ENCODE measurements around the gene TSHZ2.
"Not testable (repeated sequence)": the region's sequence is repeated elsewhere in the genome, so short reads cannot be mapped to it uniquely, and the experiment has no call there.

TSHZ2 gene

GRCh38 chr20:53399592-53400335 is 427.6 kb downstream of the TSHZ2 start:
- DNase-seq = no peak

DNA sequence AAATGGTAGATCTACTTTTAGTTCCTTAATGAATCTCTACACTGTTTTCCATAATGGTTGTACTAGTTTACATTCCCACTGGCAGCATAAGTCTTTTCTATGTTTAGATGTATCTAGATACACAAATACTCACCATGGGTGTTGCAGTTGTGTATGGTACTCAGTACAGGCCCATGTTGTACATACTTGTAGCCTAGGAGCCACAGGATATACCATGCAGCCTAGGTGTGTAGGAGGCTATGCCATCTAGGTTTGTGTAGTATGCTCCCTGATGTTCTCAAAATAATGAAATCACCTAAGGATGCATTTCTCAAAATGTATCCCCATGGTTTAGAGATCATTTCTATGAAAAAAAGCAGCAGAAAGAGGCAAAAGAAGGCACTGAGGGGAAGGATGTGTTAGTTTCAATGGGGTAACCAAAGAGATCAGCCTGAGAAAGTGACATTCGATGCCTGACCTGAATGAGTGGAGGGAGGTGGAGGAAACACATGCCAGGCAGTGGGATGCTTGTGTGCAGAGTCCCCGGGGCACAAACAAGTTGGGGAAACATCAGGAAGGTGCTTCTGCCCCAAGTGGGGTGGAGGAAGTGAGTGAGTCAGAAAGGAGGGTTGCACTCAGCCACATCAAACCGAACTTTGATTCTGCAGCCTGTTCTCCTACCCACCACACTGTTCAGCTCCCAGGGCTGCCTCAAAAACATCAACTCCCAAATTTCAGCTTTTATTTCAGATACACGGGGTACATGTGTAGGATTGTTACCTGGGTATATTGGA is 430.3 kb downstream of the TSHZ2 start:
- DNase-seq = no peak

DNA sequence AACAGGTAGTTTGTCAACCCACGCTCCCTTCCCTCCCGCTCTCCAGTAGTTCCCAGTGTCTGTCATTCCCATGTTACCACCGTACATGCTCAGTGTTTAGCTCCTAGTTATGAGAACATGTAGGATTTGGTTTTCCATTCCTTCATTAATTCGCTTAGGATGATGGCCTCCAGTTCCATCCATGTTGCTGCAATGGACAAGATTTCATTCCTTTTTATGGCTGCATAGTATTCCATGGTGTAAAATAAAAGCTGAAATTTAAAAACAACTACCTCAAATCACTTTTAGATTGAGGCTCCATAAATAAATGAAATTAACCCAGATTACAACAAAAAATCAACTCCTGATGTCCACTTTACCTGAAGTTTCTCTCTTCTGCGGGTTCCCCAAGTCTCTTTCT is 430.9 kb downstream of the TSHZ2 start:
- DNase-seq = no peak

- no peak for DNase-seq
Measured at GRCh38 chr20:53405139-53405538, 433.0 kb downstream of the TSHZ2 start.

GRCh38 chr20:53406580-53406979 is 434.4 kb downstream of the TSHZ2 start:
- DNase-seq = no peak

- no peak for DNase-seq
Measured at GRCh38 chr20:53408691-53409446, 436.7 kb downstream of the TSHZ2 start.

DNA sequence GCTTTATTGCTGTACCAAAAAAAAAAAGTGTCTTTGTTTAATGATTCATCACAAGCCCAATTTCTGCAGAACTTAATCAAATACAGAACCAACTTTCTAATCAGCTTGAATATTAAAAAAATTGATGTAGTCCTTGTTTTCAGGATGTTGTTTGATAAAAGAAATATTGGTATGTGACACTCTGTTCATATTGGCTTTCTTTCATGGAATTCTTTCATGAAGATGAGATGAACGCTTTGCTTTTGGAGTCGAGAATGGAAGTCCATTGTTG is 437.2 kb downstream of the TSHZ2 start:
- DNase-seq = no peak

GRCh38 chr20:53411129-53411528 is 439.0 kb downstream of the TSHZ2 start:
- DNase-seq = no peak

DNA sequence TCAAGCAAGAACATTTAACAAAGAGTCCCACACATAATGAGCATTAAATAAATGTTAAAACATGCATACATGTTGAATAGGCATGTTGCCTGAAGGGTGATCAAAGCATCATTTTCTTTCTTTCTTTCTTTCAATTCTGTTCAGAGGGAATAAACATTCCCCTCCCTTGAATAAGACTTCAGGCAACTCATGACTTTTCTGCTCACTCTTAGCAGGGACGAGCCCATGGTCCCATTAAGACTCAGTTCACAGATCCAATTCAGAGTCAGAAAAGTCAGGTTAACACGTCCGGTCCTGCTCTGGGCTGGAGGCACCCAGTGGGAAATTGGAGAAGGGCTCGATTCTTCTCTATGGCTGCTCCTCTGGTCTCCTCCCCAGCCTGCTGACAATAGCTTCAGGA is 439.7 kb downstream of the TSHZ2 start:
- DNase-seq = no peak

- no peak for DNase-seq
Measured at GRCh38 chr20:53412577-53413185, 440.5 kb downstream of the TSHZ2 start.

DNA sequence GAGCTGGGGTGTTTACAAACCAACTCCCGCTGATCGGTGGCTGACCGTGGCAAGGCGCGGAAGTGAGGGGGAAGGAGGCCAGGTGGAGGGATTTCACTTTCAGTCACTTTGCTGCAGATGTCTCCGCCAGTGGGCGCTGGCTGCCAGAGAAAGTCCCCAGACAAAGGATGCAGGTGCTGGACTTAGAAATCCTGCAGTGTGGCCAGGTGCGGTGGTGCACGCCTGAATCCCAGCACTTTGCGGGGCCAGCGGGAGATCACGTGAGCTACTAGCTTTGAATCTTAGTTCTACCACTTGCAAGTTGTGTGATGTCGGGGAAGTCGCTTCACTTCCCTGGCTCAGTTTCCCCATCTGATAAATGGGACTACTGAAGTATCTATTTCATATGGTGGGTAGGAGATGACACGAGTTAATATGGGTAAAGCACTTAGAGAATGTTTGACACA is 441.1 kb downstream of the TSHZ2 start:
- peak; percentile 77 to 94 for DNase-seq

GRCh38 chr20:53413845-53414244 is 441.7 kb downstream of the TSHZ2 start:
- DNase-seq = not testable (repeated sequence)

DNA sequence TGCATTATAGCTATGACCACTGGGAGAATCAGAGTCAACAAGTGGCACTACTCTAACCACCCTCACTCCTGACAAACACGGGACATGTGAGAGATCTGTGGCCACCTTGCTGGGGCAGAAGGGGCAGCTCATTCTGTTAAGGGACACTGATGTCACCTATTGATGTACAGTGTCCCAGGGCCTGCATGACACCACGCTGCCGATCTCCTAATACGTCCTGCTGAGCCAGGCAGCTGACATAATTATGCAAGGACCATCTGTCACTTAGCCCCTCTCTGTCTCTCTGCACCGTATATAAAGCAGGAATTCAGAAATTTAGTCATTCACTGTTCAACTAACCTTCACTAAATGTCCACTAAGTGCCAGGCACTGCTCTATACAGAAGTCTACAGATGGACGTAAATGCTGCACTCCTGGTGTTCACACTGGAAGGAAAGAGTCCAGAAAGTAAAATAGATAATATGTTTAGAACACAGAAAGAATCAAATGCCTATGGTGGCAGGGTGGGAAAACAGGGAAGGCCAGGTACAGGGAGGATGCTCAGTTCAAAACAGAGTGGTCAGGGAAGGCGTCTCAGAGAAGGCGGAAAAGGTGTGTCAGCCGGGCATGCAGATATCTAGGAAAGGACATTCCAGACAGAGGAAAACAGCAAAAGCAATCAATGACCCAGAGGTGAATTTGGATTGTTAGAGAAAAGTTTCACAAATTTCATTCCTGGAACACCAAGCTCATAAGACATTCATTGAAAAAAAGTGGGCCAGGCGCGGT is 447.7 kb downstream of the TSHZ2 start:
- DNase-seq = no peak

- DNase-seq = no peak
Measured at GRCh38 chr20:53421343-53421742, 449.2 kb downstream of the TSHZ2 start.

- DNase-seq = no peak
Measured at GRCh38 chr20:53422039-53422438, 449.9 kb downstream of the TSHZ2 start.

GRCh38 chr20:53423587-53424146 is 451.5 kb downstream of the TSHZ2 start:
- no peak for DNase-seq

DNA sequence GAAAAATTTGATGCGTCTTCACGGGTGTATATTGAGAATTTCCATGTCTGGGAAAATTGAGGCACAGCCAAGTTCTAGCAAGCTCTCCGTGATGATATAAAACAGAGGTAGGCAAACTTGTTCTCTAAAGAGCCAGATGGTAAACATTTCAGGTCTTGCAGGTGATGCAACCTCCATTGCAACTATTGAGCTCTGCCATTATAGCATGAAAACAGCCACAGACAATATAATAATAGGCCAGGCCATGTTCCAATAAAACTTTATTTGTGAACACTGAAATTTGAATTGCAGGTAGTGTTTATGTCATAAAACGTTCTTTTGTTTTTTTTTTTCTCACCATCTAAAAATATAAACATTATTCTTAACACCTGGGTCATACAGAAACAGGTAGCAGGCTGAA is 453.3 kb downstream of the TSHZ2 start:
- no peak for DNase-seq

GRCh38 chr20:53425941-53426340 is 453.8 kb downstream of the TSHZ2 start:
- no peak for DNase-seq

DNA sequence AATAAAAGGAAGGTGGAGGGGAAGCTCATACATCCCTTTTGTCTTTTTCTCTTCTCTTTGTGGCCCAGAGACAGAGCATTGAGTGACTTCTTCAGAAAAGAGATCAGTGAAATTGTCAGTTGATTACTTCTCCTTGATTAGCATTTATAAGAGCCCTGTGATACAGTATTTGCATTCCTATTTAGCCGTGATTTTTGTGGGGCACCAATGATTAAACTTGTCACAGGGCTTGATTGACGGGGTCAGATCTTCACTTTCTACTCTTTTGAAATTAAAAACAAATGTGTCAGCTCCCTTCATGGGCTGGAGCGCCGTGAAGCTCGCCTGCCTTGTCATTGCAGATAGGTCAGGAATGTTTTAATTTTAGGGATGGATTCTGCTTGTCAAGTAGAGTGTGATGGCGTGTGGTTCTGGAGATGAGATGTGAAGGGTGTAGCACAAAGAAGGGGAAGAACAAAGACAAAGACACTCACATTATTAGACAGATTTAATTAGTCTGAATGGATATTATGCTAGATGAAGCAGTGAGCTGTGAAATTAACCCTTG is 454.7 kb downstream of the TSHZ2 start:
- DNase-seq = no peak

GRCh38 chr20:53427951-53428350 is 455.8 kb downstream of the TSHZ2 start:
- DNase-seq = no peak

- DNase-seq = no peak
Measured at GRCh38 chr20:53428588-53428987, 456.4 kb downstream of the TSHZ2 start.

- DNase-seq = peak in 1 of 2 experiments; percentile 21
Measured at GRCh38 chr20:53428996-53429395, 456.8 kb downstream of the TSHZ2 start.
